BJ (cell line): Measurements from ENCODE around the gene EPHA4. TPM values are rescaled to one million over a fixed set of nuclear protein-coding genes. Genes with fewer than 3 reads are reported as not detected.

Experiments
- CTCF ChIA-PET: fragments of 350-600 bp; formaldehyde crosslinking; extraction: SDS; loops from one replicate; lab custom pipeline; 2021; ENCODE audit warnings: antibody characterized with exemption, inconsistent platforms; lab: Yijun Ruan, JAX
- POLR2A ChIA-PET: fragments of 300-600 bp; sonication (Branson Sonifier 250); formaldehyde crosslinking; extraction: SDS; loops from one replicate; lab custom pipeline; 2021; ENCODE audit warnings: antibody characterized with exemption; lab: Charles Lee
- DNase-seq: peaks from one replicate; pipeline ENCODE4 v3.0.0-alpha.2; 2011; ENCODE audit warnings: low read depth
- H3K27me3 ChIP-seq: 2 replicates; pipeline ENCODE4 v1.6.0; 2011; ENCODE audit warnings: low read length; ENCODE audit not compliant: control insufficient read depth, insufficient read depth
- H3K36me3 ChIP-seq: 2 replicates; pipeline ENCODE4 v1.5.1; 2011; ENCODE audit warnings: low read length; ENCODE audit not compliant: control insufficient read depth, insufficient read depth
- H3K4me3 ChIP-seq: 2 replicates; pipeline ENCODE4 v1.5.1; 2011; ENCODE audit warnings: low read depth, mild to moderate bottlenecking, control low read depth, low read length
- CTCF ChIP-seq: IDR thresholded peaks from 2 replicates; pipeline ENCODE4 v1.5.1; 2011; ENCODE audit warnings: low read depth, mild to moderate bottlenecking, control low read depth, inconsistent platforms, low read length, moderate library complexity; ENCODE audit not compliant: insufficient read depth
- polyA plus RNA-seq: library from polyadenylated mRNA; depleted of rRNA; stranded (reverse); fragments of >200 nt; gene quantifications from 2 replicates; pipeline ENCODE4 v1.2.3, GENCODE V29; 2011

EPHA4 gene
- polyA plus RNA-seq, 1 experiment = 63.2 TPM

- H3K36me3 ChIP-seq = peaks cover 21% of the 10 kb centered on the region
- no peaks in the 10 kb centered on the region for H3K27me3 ChIP-seq
- CTCF ChIA-PET = no interaction called here
- POLR2A ChIA-PET = no interaction called here
- TF ChIP-seq CTCF = no peak
- DNase-seq = no peak
- H3K4me3 ChIP-seq = no peak overlapping the region
Measured at GRCh38 chr2:221425891-221426290, 146.2 kb downstream of the EPHA4 start.

DNA sequence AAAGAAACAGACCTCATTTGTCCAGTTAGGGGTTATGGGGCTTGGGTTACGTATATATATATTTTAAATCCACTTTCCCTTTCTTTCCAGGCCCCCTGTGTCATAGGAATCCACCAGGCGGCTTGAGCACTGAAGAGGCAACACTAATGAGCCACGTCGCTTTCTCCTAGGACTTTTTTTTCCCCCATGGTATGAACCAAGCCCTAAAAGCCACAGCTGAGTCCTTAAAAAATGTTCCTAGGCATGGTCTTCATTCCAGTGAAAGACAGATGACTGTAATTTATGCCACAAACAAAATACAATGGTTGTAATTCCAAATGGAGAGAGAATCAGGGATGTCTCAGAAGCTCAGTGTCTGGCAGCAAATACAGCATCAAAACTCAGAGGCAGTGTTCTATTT is 146.8 kb downstream of the EPHA4 start:
- POLR2A ChIA-PET = no interaction called here
- no peaks in the 10 kb centered on the region for H3K27me3 ChIP-seq
- no peak for DNase-seq
- TF ChIP-seq CTCF = no peak
- CTCF ChIA-PET = no interaction called here
- H3K36me3 ChIP-seq = peaks cover 21% of the 10 kb centered on the region
- H3K4me3 ChIP-seq = no peak overlapping the region

DNA sequence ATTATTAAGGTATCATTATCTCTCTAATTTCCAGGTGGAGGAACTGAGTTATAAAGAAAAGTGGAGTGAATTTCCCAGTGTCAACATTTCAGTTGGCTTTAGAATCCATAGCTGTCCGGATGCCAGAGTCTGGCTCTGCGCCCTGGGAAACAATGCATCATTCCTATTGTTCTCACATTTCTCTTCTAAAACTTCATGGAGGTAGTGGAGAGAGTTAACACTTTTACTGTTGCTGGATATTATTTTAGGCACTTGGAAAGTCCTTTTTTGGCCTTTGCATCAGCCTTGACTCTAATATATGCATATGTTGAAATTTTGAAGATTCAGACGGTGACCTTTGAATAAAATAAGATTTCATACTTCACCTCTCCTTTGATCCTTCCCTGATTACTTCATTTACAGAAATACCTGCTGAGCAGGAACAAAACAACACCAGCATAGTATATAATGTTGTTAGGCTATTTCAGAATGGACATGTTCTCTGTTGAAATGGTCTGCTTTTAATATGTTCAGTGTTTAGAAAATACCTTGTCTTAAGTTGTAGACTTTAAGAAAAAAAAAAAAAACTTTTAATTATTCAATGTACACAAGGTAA is 148.8 kb downstream of the EPHA4 start:
- Histone ChIP-seq H3K27me3 (no peaks in the 10 kb centered on the region), H3K36me3 (peaks cover 19% of the 10 kb centered on the region), H3K4me3 (no peak overlapping the region)
- ChIA-PET CTCF (no interaction called here), POLR2A (interaction anchor here (0.7 kb wide), 1 partner anchor 89 kb away, joined by 3 read pairs; no protein-coding TSS in a partner anchor)
- TF ChIP-seq CTCF = no peak
- DNase-seq = no peak

DNA sequence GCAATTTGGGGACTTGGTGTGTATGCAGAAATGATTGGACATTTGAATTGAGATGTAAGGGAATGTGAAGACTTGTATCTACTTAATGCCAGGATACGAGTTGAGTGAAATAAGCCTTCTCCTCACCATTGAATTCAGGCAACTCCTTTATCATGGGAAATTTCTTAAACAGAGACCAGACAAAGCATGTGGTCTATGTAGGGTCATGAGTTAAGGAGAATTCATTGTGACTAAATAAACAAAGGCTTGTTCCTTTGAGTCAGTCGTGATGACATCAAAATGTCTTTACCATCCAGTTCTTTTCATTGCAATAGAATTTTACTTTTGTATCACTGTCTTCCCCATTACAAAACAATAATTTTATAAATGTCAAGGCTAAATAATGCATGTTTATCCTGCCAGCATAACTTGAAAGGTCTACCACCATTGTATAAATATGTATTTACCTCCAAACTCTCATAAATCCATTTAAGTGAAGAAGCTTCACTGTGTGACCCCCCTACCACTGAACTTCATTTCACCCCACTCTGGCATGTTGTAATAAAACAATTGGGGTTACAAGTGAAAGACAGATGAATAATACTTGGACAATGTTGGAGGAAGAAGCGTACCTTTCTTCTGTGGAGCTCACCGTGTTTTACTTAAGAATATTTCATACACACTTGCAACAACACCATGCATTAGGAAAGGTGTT is 149.4 kb downstream of the EPHA4 start:
- no peak for TF ChIP-seq CTCF
- no peak for DNase-seq
- Histone ChIP-seq H3K4me3 (no peak overlapping the region), H3K27me3 (no peaks in the 10 kb centered on the region), H3K36me3 (peaks cover 19% of the 10 kb centered on the region)
- ChIA-PET POLR2A (interaction anchor here (0.7 kb wide), 1 partner anchor 89 kb away, joined by 3 read pairs; no protein-coding TSS in a partner anchor), CTCF (no interaction called here)

- Histone ChIP-seq H3K27me3 (no peaks in the 10 kb centered on the region), H3K36me3 (peaks cover 11% of the 10 kb centered on the region), H3K4me3 (no peak overlapping the region)
- TF ChIP-seq CTCF = no peak
- DNase-seq = no peak
- ChIA-PET CTCF (no interaction called here), POLR2A (no interaction called here)
Measured at GRCh38 chr2:221420245-221420644, 151.9 kb downstream of the EPHA4 start.
